ENCODE measurements around the gene SLC35G1.

SLC35G1 gene

GRCh38 chr10:93917821-93918220 lies 24.0 kb downstream of the SLC35G1 start:
- no peak for DNase-seq (ENCODE audit: low read depth)
- no peak for TF ChIP-seq CTCF (conservative IDR thresholded peaks at IDR 0.05; ENCODE audit: low read depth, low read length)
- no peak overlapping the region for H3K4me3 ChIP-seq (ENCODE audit: low read depth, low read length)

- DNase-seq (ENCODE audit: low read depth), result no peak
- TF ChIP-seq CTCF (conservative IDR thresholded peaks at IDR 0.05; ENCODE audit: low read depth, low read length), result peak; percentile 44
- no peak overlapping the region for H3K4me3 ChIP-seq (ENCODE audit: low read depth, low read length)
These were observed 27.6 kb downstream of the SLC35G1 start for GRCh38 chr10:93921338-93921737.

GRCh38 chr10:93926613-93927012 lies 32.8 kb downstream of the SLC35G1 start:
- no peak for DNase-seq (ENCODE audit: low read depth)
- TF ChIP-seq CTCF (conservative IDR thresholded peaks at IDR 0.05; ENCODE audit: low read depth, low read length), result no peak
- no peak overlapping the region for H3K4me3 ChIP-seq (ENCODE audit: low read depth, low read length)

GRCh38 chr10:93938140-93938539 lies 44.4 kb downstream of the SLC35G1 start:
- TF ChIP-seq CTCF (conservative IDR thresholded peaks at IDR 0.05; ENCODE audit: low read depth, low read length), result no peak

GRCh38 chr10:93940881-93941280 lies 47.1 kb downstream of the SLC35G1 start:
- no peak overlapping the region for H3K4me3 ChIP-seq (ENCODE audit: low read depth, low read length)
- DNase-seq (ENCODE audit: low read depth), result no peak
- no peak for TF ChIP-seq CTCF (conservative IDR thresholded peaks at IDR 0.05; ENCODE audit: low read depth, low read length)

More at GRCh38 chr10:93938140-93938539, 44.4 kb downstream of the SLC35G1 start:
- no peak for DNase-seq (ENCODE audit: low read depth)
- H3K4me3 ChIP-seq (ENCODE audit: low read depth, low read length), result no peak overlapping the region

- DNase-seq (ENCODE audit: low read depth), result no peak
- H3K4me3 ChIP-seq (ENCODE audit: low read depth, low read length), result no peak overlapping the region
- TF ChIP-seq CTCF (conservative IDR thresholded peaks at IDR 0.05; ENCODE audit: low read depth, low read length), result no peak
These were observed 47.8 kb downstream of the SLC35G1 start for GRCh38 chr10:93941606-93942005.

GRCh38 chr10:93945819-93946218 lies 52.0 kb downstream of the SLC35G1 start:
- DNase-seq (ENCODE audit: low read depth), result peak; percentile 7
- H3K4me3 ChIP-seq (ENCODE audit: low read depth, low read length), result no peak overlapping the region
- TF ChIP-seq CTCF (conservative IDR thresholded peaks at IDR 0.05; ENCODE audit: low read depth, low read length), result no peak

All from choroid plexus epithelial cell (primary cell).